Ectodermal cell (in vitro differentiated cells): ENCODE measurements around the gene GEMIN4.
A peak's percentile ranks its signal among the peaks of the same experiment; 100 is the strongest.
"Not testable (repeated sequence)": the region's sequence is repeated elsewhere in the genome, so short reads cannot be mapped to it uniquely, and the experiment has no call there.

Experiments used
- H3K27ac ChIP-seq: 2 replicates; pipeline ENCODE4 v1.7.0; 2013; ENCODE audit warnings: mild to moderate bottlenecking, low read depth, low read length; ENCODE audit not compliant: insufficient read depth, poor library complexity, severe bottlenecking
- H3K27me3 ChIP-seq: 2 replicates; pipeline ENCODE4 v1.7.0; 2013; ENCODE audit warnings: mild to moderate bottlenecking, low read length; ENCODE audit not compliant: insufficient read depth, control insufficient read depth, poor library complexity, severe bottlenecking
- H3K36me3 ChIP-seq: one replicate; pipeline ENCODE4 v1.7.0; 2013; ENCODE audit warnings: low read length; ENCODE audit not compliant: control insufficient read depth, insufficient read depth
- H3K4me1 ChIP-seq: one replicate; pipeline ENCODE4 v1.7.0; 2013; ENCODE audit warnings: low read length; ENCODE audit not compliant: control insufficient read depth, insufficient read depth
- H3K4me3 ChIP-seq: 2 replicates; pipeline ENCODE4 v1.7.0; 2013; ENCODE audit warnings: low read depth, low read length, control low read depth; ENCODE audit not compliant: insufficient read depth
- H3K9me3 ChIP-seq: 2 replicates; pipeline ENCODE4 v1.7.0; 2013; ENCODE audit warnings: mild to moderate bottlenecking, low read length, moderate library complexity; ENCODE audit not compliant: control insufficient read depth
- WGBS, 2 experiments: methylation state at CpG; one replicate each; pipeline ENCODE4 v1.1.7; 2013; ENCODE audit warnings: missing lambda C conversion rate in 2 of 2; 5-methylcytosine and 5-hydroxymethylcytosine counted together

Gene GEMIN4

DNA sequence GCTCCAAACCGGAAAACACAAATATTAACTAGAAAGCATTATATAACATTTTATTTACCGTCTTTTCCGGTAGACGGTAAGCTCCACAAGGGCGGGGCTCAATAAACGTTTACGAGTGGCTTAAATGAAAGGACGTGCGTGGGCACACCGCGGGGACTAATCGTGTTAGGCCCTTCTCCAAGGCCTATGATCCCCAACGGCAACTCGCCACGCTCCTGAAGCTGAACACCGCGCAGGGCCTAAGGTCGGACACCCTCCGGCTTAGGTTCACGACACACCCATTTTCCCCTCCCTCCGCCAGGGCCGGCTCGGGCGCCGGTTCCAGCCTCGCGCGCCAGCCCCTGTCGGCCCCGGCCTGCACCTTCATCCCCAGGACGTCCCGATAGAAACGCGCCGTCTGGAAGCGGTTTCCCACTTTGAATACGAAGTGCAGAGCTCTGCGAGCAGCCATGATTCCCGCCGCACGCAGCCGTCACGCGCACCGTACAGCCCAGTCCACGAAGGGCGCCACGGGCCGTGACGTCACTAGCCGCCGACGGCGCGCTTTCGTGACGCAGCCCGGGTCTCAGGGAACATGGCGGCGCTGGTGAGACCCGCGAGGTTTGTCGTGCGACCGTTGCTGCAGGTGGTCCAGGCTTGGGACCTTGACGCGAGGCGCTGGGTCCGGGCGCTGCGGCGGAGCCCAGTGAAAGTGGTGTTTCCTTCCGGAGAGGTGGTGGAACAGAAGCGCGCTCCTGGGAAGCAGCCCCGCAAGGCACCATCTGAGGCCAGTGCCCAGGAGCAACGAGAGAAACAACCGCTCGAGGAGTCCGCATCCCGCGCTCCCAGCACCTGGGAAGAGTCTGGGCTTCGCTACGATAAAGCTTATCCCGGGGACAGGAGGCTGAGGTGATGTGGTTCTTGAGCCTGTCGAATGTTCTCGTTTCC is 30.0 kb upstream of the GEMIN4 start, which contains the start of the genes GLOD4 and MRM3:
Gene GLOD4 (minus strand): TSS at position 476 of the 927 bp plus-strand sequence. CDS start 25 bp downstream, at position 451.
Gene MRM3 (plus strand): TSS at position 549 of the 927 bp plus-strand sequence. CDS start 26 bp downstream, at position 575.
- H3K4me3 ChIP-seq, result peak within 1 kb of the TSS; percentile 99
- no peaks in the 10 kb centered on the region for H3K27me3 ChIP-seq
- H3K36me3 ChIP-seq, result peaks cover 17% of the 10 kb centered on the region
- no peaks in the 10 kb centered on the region for H3K9me3 ChIP-seq
- WGBS, 2 experiments, result 0% methylated on average over 87 of the region's 87 CpGs
- H3K4me1 ChIP-seq, result no peaks in the 10 kb centered on the region
- peak within 1 kb of the TSS; percentile 62 for H3K27ac ChIP-seq

- 95% methylated on average over 11 of the region's 11 CpGs for WGBS, 2 experiments
- H3K36me3 ChIP-seq, result peaks cover 31% of the 10 kb centered on the region
These were observed 26.0 kb upstream of the GEMIN4 start for GRCh38 chr17:778096-778495.

GRCh38 chr17:774313-774584 is 22.2 kb upstream of the GEMIN4 start:
- no peak overlapping the region for H3K27ac ChIP-seq
- H3K4me3 ChIP-seq, result no peak overlapping the region
- no peaks in the 10 kb centered on the region for H3K9me3 ChIP-seq
- no peaks in the 10 kb centered on the region for H3K4me1 ChIP-seq
- H3K27me3 ChIP-seq, result no peaks in the 10 kb centered on the region
- WGBS, 2 experiments, result 90 to 94% methylated on average over 5 of the region's 5 CpGs
- H3K36me3 ChIP-seq, result peaks cover 56% of the 10 kb centered on the region

More at GRCh38 chr17:778096-778495, 26.0 kb upstream of the GEMIN4 start:
- Histone ChIP-seq H3K9me3 (no peaks in the 10 kb centered on the region), H3K27me3 (no peaks in the 10 kb centered on the region), H3K4me1 (no peaks in the 10 kb centered on the region), H3K4me3 (no peak overlapping the region), H3K27ac (no peak overlapping the region)

- 85 to 87% methylated on average over 14 of the region's 14 CpGs for WGBS, 2 experiments
- Histone ChIP-seq H3K27ac (no peak overlapping the region), H3K36me3 (peaks cover 60% of the 10 kb centered on the region), H3K4me1 (no peaks in the 10 kb centered on the region), H3K4me3 (no peak overlapping the region), H3K27me3 (no peaks in the 10 kb centered on the region), H3K9me3 (no peaks in the 10 kb centered on the region)
These were observed 21.6 kb upstream of the GEMIN4 start for GRCh38 chr17:773467-774312.

DNA sequence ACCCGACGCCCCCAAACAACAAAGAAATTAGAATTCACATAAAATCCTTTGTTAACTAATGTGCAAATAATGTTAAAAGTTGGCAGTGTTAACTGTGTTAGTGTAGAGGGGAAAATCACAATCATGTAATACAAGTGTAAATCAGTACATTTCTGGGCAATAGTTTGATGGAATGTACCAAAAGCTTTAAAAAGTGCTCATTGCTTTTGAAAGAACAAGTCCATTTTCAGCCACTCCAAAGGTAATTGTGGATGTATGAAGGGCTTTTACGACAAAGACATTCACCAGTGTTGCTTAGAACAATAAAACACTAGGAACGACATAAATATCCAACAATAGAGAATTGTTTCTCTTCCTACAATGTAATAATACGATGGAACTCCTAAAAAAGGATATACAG is 21.0 kb upstream of the GEMIN4 start:
- H3K27me3 ChIP-seq, result no peaks in the 10 kb centered on the region
- H3K4me1 ChIP-seq, result no peaks in the 10 kb centered on the region
- H3K27ac ChIP-seq, result no peak overlapping the region
- 90 to 100% methylated on average over 2 of the region's 5 CpGs for WGBS, 2 experiments
- H3K9me3 ChIP-seq, result no peaks in the 10 kb centered on the region
- no peak overlapping the region for H3K4me3 ChIP-seq
- H3K36me3 ChIP-seq, result peaks cover 53% of the 10 kb centered on the region

DNA sequence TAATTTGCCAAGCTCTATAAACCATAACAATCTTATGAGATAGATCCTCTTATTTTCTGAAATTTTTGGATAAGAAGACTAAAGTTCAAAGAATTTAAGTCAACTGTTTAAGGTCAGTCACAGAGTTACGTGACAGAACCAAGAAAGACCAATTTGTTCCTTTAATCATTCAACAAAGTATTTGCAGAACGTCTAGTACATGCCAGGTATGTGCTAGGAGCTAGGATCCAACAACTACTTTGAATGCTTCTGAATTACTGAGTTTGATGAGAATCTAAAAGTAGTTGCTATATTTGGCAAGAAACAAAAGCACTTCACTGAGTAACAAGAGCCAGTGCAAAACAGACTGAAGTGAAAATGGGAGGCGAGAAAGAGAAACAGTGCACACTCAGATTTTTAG is 15.0 kb upstream of the GEMIN4 start:
- Histone ChIP-seq H3K27ac (no peak overlapping the region), H3K27me3 (no peaks in the 10 kb centered on the region), H3K36me3 (peaks cover 48% of the 10 kb centered on the region), H3K4me1 (no peaks in the 10 kb centered on the region), H3K9me3 (no peaks in the 10 kb centered on the region), H3K4me3 (no peak overlapping the region)
- 95 to 96% methylated on average over 3 of the region's 3 CpGs for WGBS, 2 experiments

- Histone ChIP-seq H3K36me3 (peaks cover 31% of the 10 kb centered on the region), H3K27me3 (no peaks in the 10 kb centered on the region)
These were observed 8.3 kb upstream of the GEMIN4 start for GRCh38 chr17:760371-760770.

DNA sequence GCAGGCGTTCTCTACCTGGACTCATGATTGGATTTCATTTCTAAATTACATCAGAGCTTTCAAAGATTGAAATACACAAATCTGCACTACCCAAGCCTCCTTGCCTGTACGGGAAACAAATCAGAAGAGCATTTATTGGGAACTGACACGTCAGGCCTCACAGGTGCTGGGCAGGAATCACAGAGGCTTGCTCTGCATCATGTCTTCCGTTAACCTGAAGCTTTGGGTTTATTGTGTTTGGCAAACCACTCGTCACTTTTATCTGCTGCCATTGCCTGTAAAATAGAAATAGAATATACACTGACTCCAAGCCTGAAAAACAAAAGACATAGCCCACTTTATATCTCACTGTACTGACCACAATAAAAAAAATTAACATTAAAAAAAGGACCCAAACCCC is 7.9 kb upstream of the GEMIN4 start:
- Histone ChIP-seq H3K4me1 (no peaks in the 10 kb centered on the region), H3K4me3 (no peak overlapping the region)
- WGBS, 2 experiments, result 90 to 94% methylated on average over 5 of the region's 5 CpGs

More at GRCh38 chr17:760371-760770, 8.3 kb upstream of the GEMIN4 start:
- H3K9me3 ChIP-seq, result no peaks in the 10 kb centered on the region
- H3K4me3 ChIP-seq, result no peak overlapping the region
- no peaks in the 10 kb centered on the region for H3K4me1 ChIP-seq
- no peak overlapping the region for H3K27ac ChIP-seq
- 97 to 98% methylated on average over 9 of the region's 9 CpGs for WGBS, 2 experiments

GRCh38 chr17:756010-756567 is 4.0 kb upstream of the GEMIN4 start:
- not testable (repeated sequence) for H3K27ac ChIP-seq, H3K27me3 ChIP-seq, H3K4me3 ChIP-seq, H3K9me3 ChIP-seq, H3K4me1 ChIP-seq, H3K36me3 ChIP-seq
- 82 to 88% methylated on average over 15 of the region's 15 CpGs for WGBS, 2 experiments

More for the DNA sequence above, 7.9 kb upstream of the GEMIN4 start:
- Histone ChIP-seq H3K9me3 (no peaks in the 10 kb centered on the region), H3K36me3 (peaks cover 29% of the 10 kb centered on the region), H3K27ac (no peak overlapping the region), H3K27me3 (no peaks in the 10 kb centered on the region)
